Keratinocyte (primary cell): Measurements from ENCODE around the gene OTOA.

Experiments used
- EZH2 ChIP-seq: IDR thresholded peaks from one replicate; pipeline ENCODE4 v1.6.1; 2012; ENCODE audit warnings: inconsistent platforms, mild to moderate bottlenecking, low read length, moderate library complexity
- TF ChIP-seq, protein P1 (sequence below), 3 experiments: IDR thresholded peaks in 1 of 3; conservative IDR thresholded peaks in 1 of 3; optimal IDR thresholded peaks in 1 of 3; 2 replicates in 2 of 3; 3 replicates in 1 of 3; pipeline versions ENCODE3 to v1.5.1; 2011; ENCODE audit warnings: low read length in 3 of 3, mild to moderate bottlenecking in 3 of 3, moderate library complexity in 2 of 3, control low read depth in 1 of 3, inconsistent platforms in 1 of 3; ENCODE audit not compliant: insufficient read depth in 2 of 3; ENCODE audit errors: extremely low read depth in 1 of 3

DNA sequence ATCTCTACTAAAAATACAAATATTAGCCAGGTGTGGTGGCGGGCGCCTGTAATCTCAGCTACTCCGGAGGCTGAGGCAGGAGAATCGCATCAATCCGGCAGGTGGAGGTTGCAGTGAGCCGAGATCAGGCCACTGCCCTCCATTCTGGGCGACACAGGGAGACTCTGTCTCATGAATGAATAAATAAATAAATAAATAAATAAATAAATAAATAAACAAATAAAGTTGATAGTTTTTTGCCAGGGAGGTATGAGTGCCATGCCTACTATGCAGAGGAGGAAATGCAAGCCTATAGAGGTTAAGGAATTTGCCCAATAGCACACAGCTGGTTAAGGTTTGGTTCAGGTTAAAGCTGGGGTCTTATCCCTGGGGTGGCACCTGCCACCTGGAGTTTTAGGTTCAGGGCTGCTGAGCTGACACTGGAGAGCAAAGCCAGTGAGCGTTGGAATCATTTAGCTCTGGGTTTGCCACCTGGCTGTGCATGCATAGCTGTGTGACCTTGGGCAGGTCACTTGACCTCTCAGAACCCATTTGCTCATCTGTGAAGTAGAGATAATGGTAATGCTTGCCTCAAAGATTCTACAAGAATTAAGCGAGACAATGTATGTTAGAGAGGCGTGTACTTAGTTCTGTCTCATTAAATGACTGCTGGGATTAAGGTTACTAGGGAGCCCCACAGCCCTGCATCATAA lies 1.2 kb downstream of the OTOA start:
- TF ChIP-seq EZH2, result no peak
- TF ChIP-seq, protein P1, sequence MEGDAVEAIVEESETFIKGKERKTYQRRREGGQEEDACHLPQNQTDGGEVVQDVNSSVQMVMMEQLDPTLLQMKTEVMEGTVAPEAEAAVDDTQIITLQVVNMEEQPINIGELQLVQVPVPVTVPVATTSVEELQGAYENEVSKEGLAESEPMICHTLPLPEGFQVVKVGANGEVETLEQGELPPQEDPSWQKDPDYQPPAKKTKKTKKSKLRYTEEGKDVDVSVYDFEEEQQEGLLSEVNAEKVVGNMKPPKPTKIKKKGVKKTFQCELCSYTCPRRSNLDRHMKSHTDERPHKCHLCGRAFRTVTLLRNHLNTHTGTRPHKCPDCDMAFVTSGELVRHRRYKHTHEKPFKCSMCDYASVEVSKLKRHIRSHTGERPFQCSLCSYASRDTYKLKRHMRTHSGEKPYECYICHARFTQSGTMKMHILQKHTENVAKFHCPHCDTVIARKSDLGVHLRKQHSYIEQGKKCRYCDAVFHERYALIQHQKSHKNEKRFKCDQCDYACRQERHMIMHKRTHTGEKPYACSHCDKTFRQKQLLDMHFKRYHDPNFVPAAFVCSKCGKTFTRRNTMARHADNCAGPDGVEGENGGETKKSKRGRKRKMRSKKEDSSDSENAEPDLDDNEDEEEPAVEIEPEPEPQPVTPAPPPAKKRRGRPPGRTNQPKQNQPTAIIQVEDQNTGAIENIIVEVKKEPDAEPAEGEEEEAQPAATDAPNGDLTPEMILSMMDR (optimal IDR thresholded peaks at IDR 0.05 in 1 of 3, IDR thresholded peaks at IDR 0.05 in 1 of 3, conservative IDR thresholded peaks at IDR 0.05 in 1 of 3; ENCODE audit: extremely low read depth in 1 of 3, insufficient read depth in 2 of 3, low read length in 3 of 3), result no peak
